GM12874 (cell line): ENCODE data around the gene AMY2A.
"Not testable (repeated sequence)": the region's sequence is repeated elsewhere in the genome, so short reads cannot be mapped to it uniquely, and the experiment has no call there.

Source experiments
- TF ChIP-seq, protein P1 (sequence below): IDR thresholded peaks from 2 replicates; pipeline ENCODE4 v1.5.1; 2011; ENCODE audit warnings: low read depth, mild to moderate bottlenecking, control low read depth, low read length, moderate library complexity; ENCODE audit not compliant: insufficient read depth

The AMY2A gene

DNA sequence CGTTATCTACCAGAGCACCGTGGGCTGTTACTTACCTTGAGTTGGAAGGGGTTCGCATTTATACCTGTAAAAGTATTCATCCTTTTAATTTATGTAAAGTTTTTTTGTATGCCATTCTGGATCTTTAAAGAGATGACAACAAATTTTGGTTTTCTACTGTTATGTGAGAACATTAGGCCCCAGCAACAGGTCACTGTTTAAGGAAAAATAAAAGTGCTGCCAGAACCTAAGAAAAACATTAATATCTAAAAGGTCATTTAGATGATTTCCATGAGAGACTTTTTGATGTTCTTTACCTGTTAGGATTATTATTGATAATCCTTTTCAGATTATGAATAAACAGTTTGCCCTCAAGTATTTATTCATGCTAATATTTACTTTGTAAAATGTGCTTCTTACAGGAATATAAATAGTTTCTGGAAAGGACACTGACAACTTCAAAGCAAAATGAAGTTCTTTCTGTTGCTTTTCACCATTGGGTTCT is at the start of gene AMY2A:
Gene AMY2A, plus strand, starts transcription at position 434 of the 484 bp plus-strand sequence. Its CDS starts 14 bp downstream, at position 448.
- TF ChIP-seq, protein P1, sequence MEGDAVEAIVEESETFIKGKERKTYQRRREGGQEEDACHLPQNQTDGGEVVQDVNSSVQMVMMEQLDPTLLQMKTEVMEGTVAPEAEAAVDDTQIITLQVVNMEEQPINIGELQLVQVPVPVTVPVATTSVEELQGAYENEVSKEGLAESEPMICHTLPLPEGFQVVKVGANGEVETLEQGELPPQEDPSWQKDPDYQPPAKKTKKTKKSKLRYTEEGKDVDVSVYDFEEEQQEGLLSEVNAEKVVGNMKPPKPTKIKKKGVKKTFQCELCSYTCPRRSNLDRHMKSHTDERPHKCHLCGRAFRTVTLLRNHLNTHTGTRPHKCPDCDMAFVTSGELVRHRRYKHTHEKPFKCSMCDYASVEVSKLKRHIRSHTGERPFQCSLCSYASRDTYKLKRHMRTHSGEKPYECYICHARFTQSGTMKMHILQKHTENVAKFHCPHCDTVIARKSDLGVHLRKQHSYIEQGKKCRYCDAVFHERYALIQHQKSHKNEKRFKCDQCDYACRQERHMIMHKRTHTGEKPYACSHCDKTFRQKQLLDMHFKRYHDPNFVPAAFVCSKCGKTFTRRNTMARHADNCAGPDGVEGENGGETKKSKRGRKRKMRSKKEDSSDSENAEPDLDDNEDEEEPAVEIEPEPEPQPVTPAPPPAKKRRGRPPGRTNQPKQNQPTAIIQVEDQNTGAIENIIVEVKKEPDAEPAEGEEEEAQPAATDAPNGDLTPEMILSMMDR, result not testable (repeated sequence)

DNA sequence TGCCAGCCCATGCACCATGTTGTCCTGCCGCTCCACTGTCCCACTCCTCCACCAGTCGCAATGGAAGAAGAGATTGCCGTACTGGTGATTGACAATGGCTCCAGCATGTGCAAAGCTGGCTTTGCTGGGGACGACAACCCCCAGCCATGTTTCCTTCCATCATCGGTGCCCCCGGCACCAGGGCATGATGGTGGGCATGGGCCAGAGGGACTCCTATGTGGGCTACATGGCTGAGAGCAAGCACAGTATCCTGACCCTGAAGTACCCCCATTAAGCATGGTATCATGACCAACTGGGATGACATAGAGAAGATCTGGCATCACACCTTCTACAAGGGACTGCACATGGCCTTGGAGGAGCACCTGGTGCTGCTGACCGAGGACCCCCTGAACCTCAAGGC is 47.7 kb upstream of the AMY2A start:
- TF ChIP-seq, protein P1, result no peak

DNA sequence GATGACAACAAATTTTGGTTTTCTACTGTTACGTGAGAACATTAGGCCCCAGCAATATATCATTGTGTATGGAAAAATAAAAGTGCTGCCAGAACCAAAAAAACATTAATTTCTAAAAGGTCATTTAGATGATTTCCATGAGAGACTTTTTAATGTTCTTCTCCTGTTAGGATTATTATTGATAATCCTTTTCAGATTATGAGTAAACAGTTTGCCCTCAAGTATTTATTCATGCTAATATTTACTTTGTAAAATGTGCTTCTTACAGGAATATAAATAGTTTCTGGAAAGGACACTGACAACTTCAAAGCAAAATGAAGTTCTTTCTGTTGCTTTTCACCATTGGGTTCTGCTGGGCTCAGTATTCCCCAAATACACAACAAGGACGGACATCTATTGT is 45.9 kb upstream of the AMY2A start, which contains the start of gene AMY2B:
Gene AMY2B, plus strand, starts transcription at position 301 of the 400 bp plus-strand sequence. Its CDS starts 14 bp downstream, at position 315.
- TF ChIP-seq, protein P1, result not testable (repeated sequence)

DNA sequence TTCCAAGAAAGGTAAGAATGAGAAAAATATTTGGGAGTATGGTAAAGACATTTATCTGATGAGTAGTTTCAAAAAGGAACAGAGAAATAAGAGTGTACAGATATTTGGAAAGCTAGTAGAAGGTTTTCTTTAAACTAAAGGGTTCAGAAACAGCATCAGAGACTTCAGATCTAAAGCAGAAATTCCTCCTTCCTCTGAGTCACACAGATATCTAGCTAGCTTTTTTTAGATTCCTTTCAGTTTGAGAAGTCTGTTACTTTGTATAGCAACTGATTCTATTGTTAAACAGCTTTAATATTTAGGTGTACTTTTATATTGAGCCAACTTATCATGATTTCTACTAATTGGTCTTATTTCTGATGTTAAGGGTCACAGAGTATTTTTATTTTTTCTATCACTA is 41.2 kb upstream of the AMY2A start:
- TF ChIP-seq, protein P1, result no peak

DNA sequence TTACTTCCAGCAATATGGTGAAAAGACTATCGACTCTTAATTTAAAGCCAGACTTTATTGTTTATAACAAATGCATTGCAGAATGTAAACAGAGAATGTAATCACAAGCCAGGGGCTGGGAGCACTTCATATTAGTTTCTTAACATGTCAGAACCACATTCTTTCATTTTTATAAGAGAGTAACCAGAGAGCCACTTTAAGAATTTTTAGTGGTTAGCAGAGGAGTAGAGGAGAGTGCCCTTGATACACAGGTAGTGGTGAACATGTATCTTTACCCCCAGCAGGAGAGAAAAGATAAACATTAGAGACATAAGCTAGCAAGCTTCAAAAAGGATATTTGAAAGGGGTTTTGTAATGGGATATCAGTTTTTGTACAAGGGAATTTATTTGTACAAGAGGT is 34.8 kb upstream of the AMY2A start:
- TF ChIP-seq, protein P1, result no peak

DNA sequence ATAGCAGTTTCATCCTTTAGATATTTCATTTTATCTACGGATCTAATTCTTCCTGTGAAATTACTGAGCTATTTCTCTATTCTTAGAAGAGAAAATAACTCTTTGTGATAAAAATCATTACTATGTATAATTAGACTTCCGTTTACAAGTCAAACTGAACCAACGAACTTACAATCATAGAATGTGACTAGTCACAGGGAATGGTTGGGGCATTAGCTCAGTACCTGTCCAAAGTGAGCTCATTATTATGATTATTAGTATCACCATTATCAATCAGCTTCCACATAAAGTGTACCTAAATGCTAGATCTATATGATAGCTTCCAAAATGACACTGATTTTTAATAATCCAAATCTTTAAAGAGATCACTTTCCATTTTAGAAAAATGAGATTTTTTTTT is 33.3 kb upstream of the AMY2A start:
- TF ChIP-seq, protein P1, result no peak

DNA sequence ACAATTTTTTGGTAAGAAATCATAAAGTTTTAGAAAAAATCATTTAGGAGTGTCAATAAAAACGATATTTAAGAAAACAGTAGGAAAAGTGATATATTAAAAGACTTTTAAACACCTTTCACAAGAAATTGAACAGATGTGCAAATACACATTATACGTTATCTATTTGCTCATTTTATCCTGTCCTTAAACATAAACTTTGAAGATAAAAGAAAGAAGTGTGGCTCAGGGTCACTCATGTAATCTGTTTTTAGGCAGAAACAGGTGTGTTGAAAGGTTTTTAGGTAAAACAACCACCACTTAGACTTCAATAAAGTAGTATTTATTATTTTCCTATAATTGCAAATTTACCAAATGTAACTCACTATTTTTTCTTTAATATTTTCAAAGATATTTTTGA is 32.7 kb upstream of the AMY2A start:
- TF ChIP-seq, protein P1, result no peak

DNA sequence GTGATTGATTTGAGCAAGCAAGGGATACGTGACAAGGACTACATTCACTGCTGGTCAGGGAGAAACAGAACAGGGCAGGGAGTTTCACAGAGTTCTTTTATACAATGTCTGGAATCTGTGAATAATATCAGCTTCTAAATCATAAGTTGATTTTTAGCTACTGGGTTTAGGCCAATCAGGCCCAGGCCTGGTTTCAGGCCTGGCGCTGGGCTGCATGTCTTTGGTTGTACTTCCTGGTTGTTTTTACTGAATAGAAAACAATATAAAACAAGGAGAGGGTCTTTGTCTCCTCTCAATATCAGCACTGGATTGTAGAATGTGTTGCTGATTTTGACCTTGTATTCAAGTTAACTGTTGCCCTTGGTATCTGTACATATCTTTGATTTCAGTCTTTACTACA is 865 bp upstream of the AMY2A start:
- TF ChIP-seq, protein P1, result no peak
